WI38 (cell line): Measurements from ENCODE around the gene CAPN7.
A peak's percentile ranks its signal among the peaks of the same experiment; 100 is the strongest.

Source experiments
- H3K4me3 ChIP-seq: 2 replicates; pipeline ENCODE4 v1.5.1; 2011; ENCODE audit warnings: low read depth, mild to moderate bottlenecking, control low read depth, low read length
- TF ChIP-seq, protein P1 (sequence below): IDR thresholded peaks from 2 replicates; pipeline ENCODE4 v1.5.1; 2012; ENCODE audit warnings: low read depth, mild to moderate bottlenecking, control low read depth, low read length

CAPN7 gene

GRCh38 chr3:15268033-15268631, 62.1 kb downstream of the CAPN7 start:
- TF ChIP-seq, protein P1, sequence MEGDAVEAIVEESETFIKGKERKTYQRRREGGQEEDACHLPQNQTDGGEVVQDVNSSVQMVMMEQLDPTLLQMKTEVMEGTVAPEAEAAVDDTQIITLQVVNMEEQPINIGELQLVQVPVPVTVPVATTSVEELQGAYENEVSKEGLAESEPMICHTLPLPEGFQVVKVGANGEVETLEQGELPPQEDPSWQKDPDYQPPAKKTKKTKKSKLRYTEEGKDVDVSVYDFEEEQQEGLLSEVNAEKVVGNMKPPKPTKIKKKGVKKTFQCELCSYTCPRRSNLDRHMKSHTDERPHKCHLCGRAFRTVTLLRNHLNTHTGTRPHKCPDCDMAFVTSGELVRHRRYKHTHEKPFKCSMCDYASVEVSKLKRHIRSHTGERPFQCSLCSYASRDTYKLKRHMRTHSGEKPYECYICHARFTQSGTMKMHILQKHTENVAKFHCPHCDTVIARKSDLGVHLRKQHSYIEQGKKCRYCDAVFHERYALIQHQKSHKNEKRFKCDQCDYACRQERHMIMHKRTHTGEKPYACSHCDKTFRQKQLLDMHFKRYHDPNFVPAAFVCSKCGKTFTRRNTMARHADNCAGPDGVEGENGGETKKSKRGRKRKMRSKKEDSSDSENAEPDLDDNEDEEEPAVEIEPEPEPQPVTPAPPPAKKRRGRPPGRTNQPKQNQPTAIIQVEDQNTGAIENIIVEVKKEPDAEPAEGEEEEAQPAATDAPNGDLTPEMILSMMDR, result peak; percentile 94
- H3K4me3 ChIP-seq, result no peak overlapping the region

DNA sequence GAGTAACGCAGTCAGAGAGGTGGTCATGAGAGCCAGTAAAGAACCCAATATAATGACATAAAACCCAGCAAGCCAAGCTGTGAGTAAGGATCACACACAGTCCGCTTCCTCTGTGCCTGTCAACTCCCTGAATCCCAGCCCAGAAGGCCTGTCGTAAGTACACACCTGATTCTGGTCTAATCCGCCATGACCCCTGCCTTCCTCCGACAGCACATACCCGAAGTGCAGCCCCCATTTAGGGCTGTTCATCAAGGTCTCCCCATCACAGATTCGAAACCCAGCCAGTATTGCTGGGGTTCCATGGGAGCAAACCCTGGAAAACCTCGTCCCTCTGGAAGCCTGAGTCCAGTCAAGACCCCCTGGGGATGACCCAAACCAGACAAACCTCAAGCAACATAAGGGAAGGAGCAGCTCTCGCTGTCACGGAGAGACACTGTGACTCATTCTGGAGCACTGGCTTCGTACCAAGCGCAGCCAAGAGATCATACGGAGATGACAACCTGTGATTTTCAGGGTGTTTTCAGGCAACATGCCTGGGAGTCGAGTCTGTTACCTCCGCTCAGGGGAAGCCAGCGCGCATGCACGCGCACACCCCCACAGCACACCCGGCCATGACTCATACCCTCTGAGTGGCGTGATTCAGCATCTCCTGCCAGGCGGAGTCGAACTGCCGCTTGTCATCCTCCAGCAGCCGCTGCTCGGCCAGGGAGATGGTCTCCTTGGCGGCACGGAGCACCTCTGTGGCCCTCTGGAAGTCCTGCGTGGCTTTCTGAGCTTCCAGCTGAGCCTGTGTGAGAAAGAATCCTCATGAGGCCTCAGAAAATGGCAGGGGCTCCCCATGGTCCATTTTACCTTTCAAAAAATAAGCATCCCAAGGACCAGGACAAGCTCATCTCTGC, 63.3 kb downstream of the CAPN7 start:
- H3K4me3 ChIP-seq, result peak overlapping the region; percentile 30; the same call in 1 of the 2 replicates
- TF ChIP-seq, protein P1, result no peak

GRCh38 chr3:15271030-15271429, 65.0 kb downstream of the CAPN7 start:
- H3K4me3 ChIP-seq, result no peak overlapping the region
- TF ChIP-seq, protein P1, result no peak

- H3K4me3 ChIP-seq, result no peak overlapping the region
- TF ChIP-seq, protein P1, result no peak
Observed at GRCh38 chr3:15271785-15272381, 65.8 kb downstream of the CAPN7 start.

- TF ChIP-seq, protein P1, result no peak
- H3K4me3 ChIP-seq, result no peak overlapping the region
Observed at GRCh38 chr3:15272426-15273196, 66.6 kb downstream of the CAPN7 start.

DNA sequence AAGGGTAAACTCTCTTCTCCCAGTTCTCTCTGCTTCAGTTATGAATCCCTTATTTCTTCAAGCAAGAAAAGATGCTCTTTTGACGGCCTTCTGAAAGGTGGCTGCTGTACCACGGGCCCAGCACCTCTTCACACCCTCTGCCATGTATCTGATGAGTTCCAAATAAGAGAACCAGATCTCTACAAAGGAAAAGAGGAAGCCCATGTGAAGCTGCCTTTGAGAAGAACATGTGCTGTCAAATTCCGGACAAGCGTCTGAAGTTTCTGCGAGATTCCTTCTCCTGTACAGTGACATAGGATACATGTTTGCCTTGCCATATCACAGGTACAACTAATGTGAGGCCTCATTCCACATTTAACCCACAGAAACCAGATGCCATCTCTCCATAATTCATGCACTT, 67.2 kb downstream of the CAPN7 start:
- no peak overlapping the region for H3K4me3 ChIP-seq
- TF ChIP-seq, protein P1, result no peak
